HG03575 (cell line): ENCODE data around the gene CHRM2.

Source experiments
- ATAC-seq: cut with Tn5 transposase; IDR thresholded peaks from one replicate; pipeline ENCODE4 v1.9.1; 2021; ENCODE audit not compliant: unreplicated experiment, insufficient number of reproducible peaks, low FRiP score; ENCODE audit errors: extremely low read depth

Gene CHRM2

GRCh38 chr7:136942994-136943393 lies 74.5 kb downstream of the CHRM2 start:
- no peak for ATAC-seq

GRCh38 chr7:136947347-136947746 lies 78.9 kb downstream of the CHRM2 start:
- ATAC-seq: no peak

DNA sequence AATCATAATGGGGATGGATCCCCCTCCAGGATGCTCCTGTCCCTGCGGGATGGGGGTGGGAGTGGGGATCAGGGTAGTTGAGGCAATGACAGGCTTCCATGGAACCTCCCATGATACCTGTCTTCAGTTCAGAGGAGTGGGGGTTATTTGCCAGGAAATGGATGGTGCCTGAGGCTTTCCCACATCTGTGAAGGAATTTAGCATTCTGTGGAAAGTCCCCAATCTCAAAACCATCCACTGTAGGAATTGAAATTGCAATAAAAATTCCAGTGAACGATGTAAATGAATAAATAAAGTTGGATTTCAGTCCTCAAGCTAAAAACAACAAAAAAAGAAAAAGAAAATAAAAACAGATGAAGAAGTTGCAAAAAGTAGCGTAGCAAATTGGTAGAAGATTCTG lies 81.9 kb downstream of the CHRM2 start:
- ATAC-seq: no peak

- no peak for ATAC-seq
Observed at GRCh38 chr7:136953386-136953785, 84.9 kb downstream of the CHRM2 start.

- no peak for ATAC-seq
Observed at GRCh38 chr7:136956232-136956631, 87.8 kb downstream of the CHRM2 start.

- ATAC-seq: no peak
Observed at GRCh38 chr7:136956671-136957070, 88.2 kb downstream of the CHRM2 start.

GRCh38 chr7:136957391-136957790 lies 88.9 kb downstream of the CHRM2 start:
- no peak for ATAC-seq

DNA sequence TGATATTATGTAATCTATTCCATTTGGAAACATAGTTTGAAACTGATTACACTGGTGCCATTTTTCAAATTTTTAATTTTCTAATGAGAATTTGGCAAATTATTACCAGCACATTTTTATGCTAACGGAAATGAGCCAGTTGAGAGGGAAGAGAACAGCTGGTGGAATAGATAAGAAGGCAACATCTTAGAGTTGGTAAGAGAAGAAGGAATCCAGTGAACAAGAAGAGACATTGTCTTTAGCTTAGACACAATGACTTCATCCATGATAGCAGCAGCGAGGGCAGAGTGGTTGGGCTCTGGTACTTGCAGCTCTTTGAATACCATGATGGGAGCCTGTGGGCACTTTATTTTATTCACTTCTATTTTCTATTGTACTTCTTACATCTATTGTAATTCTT lies 89.6 kb downstream of the CHRM2 start:
- ATAC-seq: no peak

DNA sequence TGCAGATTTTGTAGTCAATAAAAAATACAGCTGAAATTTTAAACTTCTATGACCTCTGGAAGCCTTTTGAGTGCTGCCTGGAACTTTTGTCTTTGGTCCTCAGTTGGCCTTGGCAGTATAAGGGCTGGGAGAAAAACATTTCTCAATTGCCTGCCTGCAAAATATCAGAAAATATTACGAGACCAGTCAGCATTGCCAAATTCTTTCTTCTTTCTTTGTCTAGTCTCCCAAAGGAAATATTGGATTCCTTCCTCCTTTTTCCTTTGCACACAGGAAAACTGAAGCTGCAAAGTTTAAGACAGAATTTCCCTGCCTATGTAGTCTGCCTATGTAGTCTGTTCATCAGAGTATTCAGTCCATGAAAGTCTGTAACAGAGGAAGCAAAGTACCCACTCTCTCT lies 95.9 kb downstream of the CHRM2 start:
- no peak for ATAC-seq

- ATAC-seq: no peak
Observed at GRCh38 chr7:136966825-136967224, 98.4 kb downstream of the CHRM2 start.

DNA sequence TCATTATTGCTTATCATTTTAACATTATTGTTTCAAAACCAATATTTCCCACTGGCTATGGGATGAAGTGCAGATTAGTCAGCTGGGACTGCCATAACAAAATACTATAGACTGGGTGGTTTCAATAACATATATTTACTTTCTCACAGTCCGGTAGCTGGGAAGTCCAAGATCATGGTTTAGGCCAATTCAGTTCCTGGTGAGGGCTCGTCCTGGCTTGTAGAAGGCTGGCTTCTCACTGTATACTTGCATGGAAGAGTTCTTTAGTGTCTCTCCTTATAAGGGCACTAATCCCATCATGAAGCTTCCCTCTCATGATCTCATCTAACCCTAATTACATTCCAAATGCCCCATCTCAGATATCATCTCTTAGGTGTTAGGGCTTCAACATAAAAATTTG lies 101.3 kb downstream of the CHRM2 start:
- no peak for ATAC-seq

DNA sequence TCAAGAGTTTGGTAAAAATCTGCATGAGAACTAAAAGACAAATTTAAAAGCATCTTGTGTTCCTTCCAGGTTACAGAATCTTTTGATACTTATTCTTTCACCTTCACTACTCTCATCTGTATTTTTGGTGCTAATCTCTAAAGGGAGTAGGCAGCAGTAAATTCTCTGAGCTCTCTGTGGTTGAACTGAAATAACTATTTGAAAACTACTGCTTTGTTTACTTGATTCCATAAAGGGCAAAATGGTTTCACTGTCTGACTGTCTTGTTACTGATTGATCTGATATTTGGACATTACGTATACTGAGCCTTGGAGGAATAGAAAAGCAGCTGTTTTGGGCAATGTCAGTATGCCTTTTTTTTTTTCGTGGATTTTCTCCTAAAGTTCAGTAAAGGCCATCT lies 103.3 kb downstream of the CHRM2 start:
- no peak for ATAC-seq

GRCh38 chr7:136976504-136977251 lies 108.2 kb downstream of the CHRM2 start:
- ATAC-seq: no peak

DNA sequence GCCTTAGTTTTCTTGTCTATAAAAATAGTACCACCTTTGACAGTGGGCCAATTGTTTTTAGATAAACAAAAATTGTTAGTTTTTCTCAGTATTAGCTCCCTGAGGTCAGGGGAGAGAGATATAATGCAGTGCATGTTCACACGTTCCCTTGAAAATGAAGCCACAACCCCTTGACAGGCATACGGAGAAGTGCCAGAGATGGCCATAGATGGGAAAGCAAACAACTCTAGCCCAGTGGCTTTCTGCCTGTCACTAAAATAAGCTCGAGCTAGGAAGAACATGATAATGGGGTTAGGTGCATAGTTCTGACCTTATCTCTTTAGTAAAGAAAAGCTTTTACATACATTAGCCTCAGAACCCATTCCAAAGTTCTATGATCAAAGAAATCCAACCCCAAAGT lies 124.9 kb downstream of the CHRM2 start:
- no peak for ATAC-seq

DNA sequence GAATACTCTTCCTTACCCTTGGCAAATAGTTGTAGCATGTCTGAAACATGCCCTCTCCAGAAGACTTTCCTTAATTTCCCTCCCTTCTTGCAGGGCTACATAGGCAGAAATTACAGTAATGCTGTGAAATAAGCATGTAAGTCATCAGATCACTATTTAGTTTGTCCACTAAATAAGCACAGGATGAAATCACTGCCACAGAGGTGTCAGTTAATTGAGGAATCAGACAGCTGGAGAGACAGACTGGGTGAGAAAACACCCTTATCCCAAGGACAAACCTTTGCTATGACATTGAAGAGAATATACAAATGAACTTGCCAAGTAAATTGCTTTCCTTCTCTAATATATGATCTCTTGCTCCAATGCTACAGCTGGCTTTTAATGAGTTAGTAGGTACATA lies 129.3 kb downstream of the CHRM2 start:
- no peak for ATAC-seq

- no peak for ATAC-seq
Observed at GRCh38 chr7:136998495-136998894, 130.0 kb downstream of the CHRM2 start.

- no peak for ATAC-seq
Observed at GRCh38 chr7:137000621-137001020, 132.2 kb downstream of the CHRM2 start.

DNA sequence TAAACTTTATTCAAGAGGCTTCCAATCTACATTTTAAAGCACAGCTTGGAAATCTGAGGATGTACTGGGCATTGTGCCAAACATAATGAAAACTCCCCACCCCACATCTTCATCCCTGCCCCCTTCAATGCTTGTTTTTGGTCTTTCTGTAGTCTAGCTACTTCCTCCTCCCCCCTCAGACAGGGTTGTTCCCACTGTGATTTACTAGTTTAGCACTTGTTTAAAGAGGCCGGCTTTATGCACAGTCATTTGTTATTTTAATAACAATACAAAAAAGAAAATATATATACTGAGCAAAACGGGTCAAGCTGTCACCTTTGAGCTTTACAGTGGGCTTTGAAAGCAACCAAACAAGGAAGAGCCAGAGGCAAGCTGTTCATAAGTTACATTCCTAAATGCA lies 132.6 kb downstream of the CHRM2 start:
- ATAC-seq: no peak

GRCh38 chr7:137001478-137001877 lies 133.0 kb downstream of the CHRM2 start:
- ATAC-seq: no peak

- no peak for ATAC-seq
Observed at GRCh38 chr7:137003086-137003485, 134.6 kb downstream of the CHRM2 start.

GRCh38 chr7:137003566-137003965 lies 135.1 kb downstream of the CHRM2 start:
- no peak for ATAC-seq
